Left renal cortex interstitium (tissue), 4 donors: ENCODE measurements around the gene FRYL. TPM values are rescaled to one million over a fixed set of nuclear protein-coding genes. Genes with fewer than 3 reads are reported as not detected.

ENCODE experiments used
- DNase-seq, 4 donors: peaks; one replicate each; pipeline ENCODE4 v3.0.0-alpha.2; 2013; ENCODE audit warnings: low read depth in 4 of 4, low spot score in 2 of 4, missing footprints in 1 of 4
- polyA plus RNA-seq, 4 donors: library from polyadenylated mRNA; unstranded; fragments of 120-200 nt; gene quantifications; one replicate each; pipeline ENCODE4 v1.2.1, GENCODE V29; 2013; ENCODE audit not compliant: insufficient read length in 4 of 4

The FRYL gene
- polyA plus RNA-seq, 4 donors = 38.4 to 52.3 (median 43.8) TPM

DNA sequence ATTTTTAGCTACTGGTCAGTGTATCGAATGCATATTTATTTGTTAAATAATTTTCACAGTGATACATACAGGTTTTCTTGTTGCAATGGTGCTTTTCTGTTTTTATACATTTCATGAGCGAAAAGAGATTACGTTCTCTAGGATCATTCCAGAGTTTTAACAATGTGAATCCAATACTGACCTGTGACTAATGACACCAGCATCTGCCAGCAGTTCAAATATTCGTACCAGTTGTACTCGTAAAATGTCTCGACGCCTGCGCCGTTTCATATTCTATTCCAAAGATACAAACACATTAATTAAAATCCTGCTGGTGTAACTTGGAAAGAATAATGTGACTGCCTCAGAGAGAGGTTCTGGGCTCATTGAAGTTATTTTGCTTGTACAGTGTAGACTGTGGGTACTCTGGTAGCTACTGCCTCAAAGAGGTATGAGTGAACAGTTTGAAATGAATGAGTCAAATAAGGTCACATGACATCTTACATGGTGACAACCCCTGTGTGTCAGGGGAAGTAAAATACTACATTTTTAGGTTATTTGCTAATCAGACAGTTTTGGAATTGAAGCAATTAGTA lies 209.3 kb downstream of the FRYL start:
- DNase-seq = no peak

DNA sequence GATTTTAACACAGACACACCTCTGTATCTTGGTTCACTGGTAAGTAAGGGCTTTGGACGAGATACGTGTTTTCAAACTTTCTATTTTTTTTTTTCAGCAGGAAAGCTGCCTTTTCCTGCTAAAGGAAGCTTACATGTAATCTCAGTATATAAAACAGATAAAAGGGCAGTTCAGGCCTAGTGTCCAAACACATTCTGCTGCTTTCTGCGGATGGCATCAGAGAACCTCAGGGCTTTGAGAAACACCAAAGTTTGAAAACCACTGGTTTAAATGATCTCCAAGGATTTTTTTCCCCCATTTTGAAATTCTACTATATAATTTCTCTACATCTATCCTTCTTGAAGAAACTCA lies 214.1 kb downstream of the FRYL start:
- DNase-seq = no peak

DNA sequence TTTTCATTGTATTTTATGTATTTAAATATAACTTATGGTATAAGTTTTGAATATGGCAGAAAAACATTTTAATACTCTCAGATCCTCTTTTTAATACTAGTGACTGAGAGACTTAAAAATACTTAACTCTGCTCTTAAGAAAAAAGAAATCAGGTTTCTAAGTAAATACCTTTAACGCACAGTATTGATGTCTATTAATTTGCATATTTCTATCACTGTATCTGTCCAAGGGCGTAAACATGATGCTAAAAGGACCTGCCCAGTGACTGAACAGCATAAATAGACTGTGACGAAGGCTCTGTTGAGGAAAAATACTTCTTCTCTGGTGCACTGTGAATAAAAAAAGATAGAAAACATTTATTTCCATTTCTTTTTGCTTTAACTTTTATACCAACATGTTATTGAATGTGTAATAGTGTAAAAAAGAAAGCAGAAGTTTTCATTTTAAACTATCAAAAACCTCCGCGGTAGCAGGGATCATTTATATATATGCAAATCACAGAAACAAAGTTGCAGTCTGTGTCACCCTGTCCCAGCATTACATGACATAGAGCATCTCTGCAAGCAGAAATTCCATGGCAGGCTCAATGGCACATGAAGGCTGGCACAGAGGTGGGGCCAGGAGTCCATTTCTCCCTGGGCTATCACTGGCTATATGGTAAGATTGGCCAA lies 214.6 kb downstream of the FRYL start:
- no peak for DNase-seq

DNA sequence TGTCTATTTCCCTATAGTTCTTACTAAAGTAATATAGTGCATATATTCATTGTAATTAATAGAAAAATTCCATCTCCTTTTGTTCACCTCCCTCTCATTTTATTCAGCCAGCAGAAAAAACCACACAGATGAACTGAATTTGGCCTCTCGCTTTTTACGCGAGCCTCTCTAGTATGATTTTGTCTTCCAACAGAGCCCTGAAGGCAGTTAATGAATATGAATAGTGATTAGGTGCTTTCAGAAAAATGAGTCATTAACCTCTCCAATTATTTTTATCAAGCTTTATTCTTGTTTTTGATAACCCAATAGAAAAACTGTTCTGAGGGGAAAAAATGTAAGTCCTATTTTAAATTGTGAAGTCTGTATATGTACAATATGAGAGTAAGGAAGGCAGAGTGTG lies 215.9 kb downstream of the FRYL start:
- no peak for DNase-seq

GRCh38 chr4:48558819-48559218 lies 221.3 kb downstream of the FRYL start:
- no peak for DNase-seq

GRCh38 chr4:48558026-48558425 lies 222.1 kb downstream of the FRYL start:
- DNase-seq = no peak

DNA sequence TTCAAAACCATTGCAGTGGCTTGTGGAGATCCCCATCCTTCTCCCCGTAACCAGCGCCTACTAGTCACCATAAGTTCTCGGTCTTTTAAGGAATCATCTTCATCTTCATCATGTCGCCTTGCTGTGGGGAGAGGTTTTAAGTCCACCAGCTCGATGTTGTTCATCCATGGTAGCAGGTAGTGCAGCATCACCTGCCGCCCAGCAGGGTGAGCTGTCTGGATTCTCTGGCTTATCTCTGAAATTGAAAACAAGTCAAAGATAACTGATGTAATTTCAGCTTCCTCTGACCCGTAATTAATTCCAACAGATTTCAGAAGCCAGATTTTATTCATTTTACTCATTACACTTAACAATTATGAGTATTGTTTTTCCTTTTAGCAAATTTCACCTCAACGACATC lies 222.6 kb downstream of the FRYL start:
- no peak for DNase-seq

- no peak for DNase-seq
Observed at GRCh38 chr4:48556268-48556667, 223.8 kb downstream of the FRYL start.

GRCh38 chr4:48554606-48555005 lies 225.5 kb downstream of the FRYL start:
- DNase-seq = no peak

- DNase-seq = no peak
Observed at GRCh38 chr4:48553720-48554119, 226.4 kb downstream of the FRYL start.

GRCh38 chr4:48546336-48546735 lies 233.7 kb downstream of the FRYL start:
- peak in 2 of 4 donors; percentile 3 to 7 for DNase-seq

DNA sequence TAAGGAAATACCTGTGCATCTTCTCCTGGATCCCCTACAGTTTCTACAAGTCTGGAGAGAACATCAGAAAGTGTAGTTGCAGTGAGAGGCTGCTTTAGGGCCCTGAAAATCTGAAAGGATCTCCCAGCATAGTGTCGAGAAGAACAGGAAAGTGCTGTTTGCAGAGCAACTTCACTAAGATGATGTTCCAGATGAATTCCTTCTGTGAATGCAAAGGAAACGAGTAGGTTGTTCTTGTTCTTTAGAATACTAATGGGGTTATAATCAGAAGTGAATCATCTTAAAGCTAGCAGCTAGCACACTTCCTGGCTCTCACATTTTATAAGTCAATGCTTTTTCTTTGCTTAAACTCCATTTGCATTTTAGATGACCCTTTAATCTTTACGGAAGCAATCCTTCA lies 236.3 kb downstream of the FRYL start:
- no peak for DNase-seq

DNA sequence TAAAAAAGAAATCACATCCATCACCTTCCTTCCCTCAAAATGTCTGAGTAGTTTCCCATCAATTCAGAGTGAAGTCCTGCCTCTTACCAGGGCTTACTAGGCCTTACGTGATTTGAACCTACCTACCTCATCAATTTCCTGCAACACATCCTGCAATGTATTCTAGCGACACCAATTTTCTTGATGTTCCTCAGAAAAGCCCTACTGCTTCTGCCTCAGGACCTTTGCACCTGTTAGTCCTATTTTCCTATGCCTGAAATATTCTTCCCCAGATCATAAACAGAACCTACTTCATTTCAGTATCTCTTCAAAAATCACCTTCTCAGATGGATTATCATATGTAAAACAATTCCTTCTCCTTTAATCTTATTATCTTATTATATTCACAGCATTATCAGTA lies 237.2 kb downstream of the FRYL start:
- no peak for DNase-seq

DNA sequence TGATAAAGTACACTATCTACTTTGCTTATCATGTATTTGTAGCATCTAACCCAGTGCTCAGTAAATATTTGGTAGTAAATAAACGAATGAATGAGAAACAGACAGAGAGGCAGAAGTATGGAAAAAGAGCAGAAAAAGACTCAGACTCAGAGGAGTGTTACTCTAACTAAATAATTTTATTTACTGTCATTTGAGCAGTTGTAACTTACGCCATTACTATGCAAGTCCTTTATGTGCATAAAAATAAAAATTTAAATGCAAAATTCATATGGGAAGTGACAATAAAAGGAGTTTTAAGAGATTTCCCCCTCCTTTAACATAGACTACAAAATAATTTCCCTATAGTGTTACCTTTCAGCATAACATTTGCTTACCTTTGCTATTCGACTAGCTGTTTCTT lies 240.5 kb downstream of the FRYL start:
- no peak for DNase-seq

GRCh38 chr4:48538358-48538757 lies 241.7 kb downstream of the FRYL start:
- DNase-seq = no peak

DNA sequence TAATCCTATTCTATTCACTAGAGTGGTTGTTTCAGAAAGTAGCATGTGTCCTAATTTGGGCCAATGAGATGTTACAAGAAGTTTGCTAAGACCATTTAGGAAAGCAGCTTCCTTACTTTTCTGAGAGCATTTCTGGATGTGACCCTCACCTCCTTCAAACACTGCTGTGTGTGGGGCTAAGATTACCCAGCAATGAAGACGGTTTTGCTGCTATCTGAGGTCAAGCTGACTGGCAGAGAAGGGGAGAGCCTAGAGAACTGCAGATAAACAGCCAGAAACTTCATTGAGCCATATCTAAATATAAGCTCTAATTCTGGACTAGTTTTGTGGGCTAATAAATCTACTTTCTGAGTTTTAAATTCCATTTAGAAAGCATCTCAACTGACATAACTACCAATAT lies 253.7 kb downstream of the FRYL start:
- DNase-seq = no peak

- no peak for DNase-seq
Observed at GRCh38 chr4:48518143-48518542, 261.9 kb downstream of the FRYL start.

DNA sequence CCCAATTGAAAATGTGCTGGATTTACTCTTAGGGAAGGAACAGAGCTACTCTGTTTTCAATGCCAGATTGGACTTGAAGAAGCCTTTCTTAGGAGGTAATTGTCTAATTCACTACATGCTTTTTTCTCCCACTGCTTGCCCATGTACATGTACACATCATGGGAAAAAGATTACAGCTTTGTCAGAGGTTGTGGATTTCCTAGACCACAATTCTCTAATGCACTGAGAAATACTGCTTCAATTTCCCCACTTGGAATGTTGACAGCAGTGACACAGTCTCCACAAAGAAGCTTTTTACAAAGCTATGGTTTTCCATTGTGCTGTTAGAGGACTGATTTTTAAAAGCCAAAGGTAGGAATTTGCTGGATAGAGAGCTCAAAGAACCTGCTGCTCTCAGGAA lies 270.5 kb downstream of the FRYL start:
- DNase-seq = no peak

- no peak for DNase-seq
Observed at GRCh38 chr4:48506716-48507115, 273.4 kb downstream of the FRYL start.

GRCh38 chr4:48504352-48504751 lies 275.7 kb downstream of the FRYL start:
- no peak for DNase-seq

DNA sequence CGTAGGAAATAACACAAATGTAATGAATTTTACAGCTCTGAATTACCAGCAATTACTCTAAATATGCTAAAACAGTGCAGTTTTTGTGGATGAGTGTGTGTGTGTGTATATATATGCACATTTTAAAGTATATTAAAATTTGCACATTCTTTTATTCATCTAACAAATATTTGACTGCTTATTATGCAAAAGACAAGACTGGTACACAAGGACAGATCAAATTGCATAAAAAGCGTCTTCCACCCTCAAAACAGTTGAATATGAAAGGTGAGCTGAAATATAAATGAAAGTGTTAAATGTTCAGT lies 276.1 kb downstream of the FRYL start:
- no peak for DNase-seq

DNA sequence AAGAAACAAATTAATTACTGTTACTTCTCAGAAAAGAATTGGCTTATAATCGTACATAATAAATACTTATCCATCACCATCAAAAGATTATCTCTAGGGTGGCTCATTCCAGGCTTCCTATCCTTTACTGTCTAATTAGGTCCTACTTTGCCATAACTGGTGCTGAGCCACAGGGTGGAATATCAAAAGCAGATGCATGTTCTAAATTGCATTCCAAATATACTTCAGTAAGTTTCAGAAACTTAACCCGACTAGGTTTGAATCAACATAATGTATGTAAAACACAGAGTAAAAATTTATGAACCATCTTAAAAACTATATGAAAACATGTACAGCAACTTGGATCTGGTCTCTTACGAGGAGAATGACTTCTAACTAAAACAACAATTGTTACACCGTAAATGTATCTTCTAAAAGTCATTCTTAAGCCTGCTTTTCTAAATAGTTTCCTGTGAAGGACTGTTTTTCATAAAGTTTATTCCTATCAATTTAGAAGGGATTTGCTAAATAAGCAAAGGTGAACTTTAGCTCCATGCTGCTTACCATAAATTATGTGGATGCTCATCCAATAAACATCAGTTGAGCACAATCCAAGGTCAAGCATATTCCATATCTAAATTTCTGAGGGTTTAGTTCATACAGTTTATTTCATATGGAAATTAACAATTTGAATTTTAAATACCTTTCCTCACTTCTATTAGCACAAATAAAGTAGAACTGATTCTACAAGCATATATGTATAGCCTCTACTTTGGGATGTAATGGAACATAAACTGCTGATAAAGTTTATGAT lies 276.6 kb downstream of the FRYL start:
- no peak for DNase-seq
